IPS-20b (cell line): ENCODE measurements around the gene NAT10.

Source experiments
- H3K27ac ChIP-seq: one replicate; pipeline ENCODE4 v1.5.1; 2013; ENCODE audit warnings: low read length
- H3K27me3 ChIP-seq: 2 replicates; pipeline ENCODE4 v1.6.1; 2013; ENCODE audit warnings: mild to moderate bottlenecking, low read length, inconsistent platforms; ENCODE audit not compliant: insufficient read depth
- H3K36me3 ChIP-seq: 2 replicates; pipeline ENCODE4 v1.6.1; 2013; ENCODE audit warnings: low read depth, mild to moderate bottlenecking, inconsistent platforms, low read length, moderate library complexity; ENCODE audit not compliant: insufficient read depth
- H3K4me1 ChIP-seq: 2 replicates; pipeline ENCODE4 v1.6.1; 2013; ENCODE audit warnings: mild to moderate bottlenecking, control low read depth, inconsistent platforms, low read length, moderate library complexity; ENCODE audit not compliant: insufficient read depth
- H3K4me3 ChIP-seq: 2 replicates; pipeline ENCODE4 v1.5.1; 2013; ENCODE audit warnings: mild to moderate bottlenecking, low read length, inconsistent platforms
- H3K9ac ChIP-seq: 2 replicates; pipeline ENCODE4 v1.6.1; 2013; ENCODE audit warnings: low read depth, mild to moderate bottlenecking, inconsistent platforms, low read length, moderate library complexity
- H3K9me3 ChIP-seq: 2 replicates; pipeline ENCODE4 v1.6.1; 2013; ENCODE audit warnings: mild to moderate bottlenecking, low read depth, low read length, inconsistent platforms; ENCODE audit not compliant: insufficient read depth

Gene NAT10

GRCh38 chr11:34184505-34185015 is 79.1 kb downstream of the NAT10 start:
- Histone ChIP-seq H3K27me3 (no peaks in the 10 kb centered on the region), H3K9me3 (no peaks in the 10 kb centered on the region)

GRCh38 chr11:34185926-34186841 is 80.8 kb downstream of the NAT10 start:
- peaks cover 28% of the 10 kb centered on the region for H3K4me1 ChIP-seq
- peak overlapping the region; percentile 29; the same call in 1 of the 2 replicates for H3K4me3 ChIP-seq
- H3K36me3 ChIP-seq = no peaks in the 10 kb centered on the region
- peak overlapping the region; percentile 57; the same call in 1 of the 2 replicates for H3K9ac ChIP-seq
- no peaks in the 10 kb centered on the region for H3K9me3 ChIP-seq
- H3K27me3 ChIP-seq = no peaks in the 10 kb centered on the region
- no peak overlapping the region for H3K27ac ChIP-seq

More at GRCh38 chr11:34184505-34185015, 79.1 kb downstream of the NAT10 start:
- H3K4me1 ChIP-seq = peaks cover 28% of the 10 kb centered on the region
- H3K4me3 ChIP-seq = no peak overlapping the region
- no peaks in the 10 kb centered on the region for H3K36me3 ChIP-seq
- no peak overlapping the region for H3K27ac ChIP-seq
- H3K9ac ChIP-seq = no peak overlapping the region

- Histone ChIP-seq H3K36me3 (no peaks in the 10 kb centered on the region), H3K9me3 (no peaks in the 10 kb centered on the region), H3K27ac (no peak overlapping the region), H3K4me1 (peaks cover 31% of the 10 kb centered on the region), H3K27me3 (no peaks in the 10 kb centered on the region), H3K9ac (peak overlapping the region; percentile 27; the same call in 1 of the 2 replicates), H3K4me3 (no peak overlapping the region)
These were observed 82.8 kb downstream of the NAT10 start for GRCh38 chr11:34188181-34188580.

GRCh38 chr11:34189191-34189590 is 83.8 kb downstream of the NAT10 start:
- Histone ChIP-seq H3K4me3 (no peak overlapping the region), H3K9ac (no peak overlapping the region), H3K4me1 (peaks cover 34% of the 10 kb centered on the region), H3K36me3 (no peaks in the 10 kb centered on the region), H3K27me3 (no peaks in the 10 kb centered on the region), H3K9me3 (no peaks in the 10 kb centered on the region), H3K27ac (no peak overlapping the region)

- no peak overlapping the region for H3K4me3 ChIP-seq
- H3K9me3 ChIP-seq = no peaks in the 10 kb centered on the region
- no peaks in the 10 kb centered on the region for H3K27me3 ChIP-seq
- no peak overlapping the region for H3K27ac ChIP-seq
- H3K9ac ChIP-seq = no peak overlapping the region
- H3K4me1 ChIP-seq = peaks cover 39% of the 10 kb centered on the region
- no peaks in the 10 kb centered on the region for H3K36me3 ChIP-seq
These were observed 85.0 kb downstream of the NAT10 start for GRCh38 chr11:34190192-34191139.

GRCh38 chr11:34191578-34191977 is 86.1 kb downstream of the NAT10 start:
- Histone ChIP-seq H3K4me1 (peaks cover 31% of the 10 kb centered on the region), H3K9me3 (no peaks in the 10 kb centered on the region), H3K27ac (no peak overlapping the region), H3K36me3 (no peaks in the 10 kb centered on the region), H3K27me3 (no peaks in the 10 kb centered on the region), H3K4me3 (no peak overlapping the region), H3K9ac (no peak overlapping the region)

GRCh38 chr11:34192481-34193401 is 87.3 kb downstream of the NAT10 start:
- Histone ChIP-seq H3K9ac (no peak overlapping the region), H3K4me3 (no peak overlapping the region), H3K27me3 (no peaks in the 10 kb centered on the region), H3K36me3 (no peaks in the 10 kb centered on the region), H3K27ac (no peak overlapping the region), H3K9me3 (no peaks in the 10 kb centered on the region), H3K4me1 (peaks cover 25% of the 10 kb centered on the region)

GRCh38 chr11:34194576-34195335 is 89.3 kb downstream of the NAT10 start:
- Histone ChIP-seq H3K27me3 (no peaks in the 10 kb centered on the region), H3K27ac (no peak overlapping the region)

More at GRCh38 chr11:34194576-34195335, 89.3 kb downstream of the NAT10 start:
- Histone ChIP-seq H3K9ac (no peak overlapping the region), H3K9me3 (no peaks in the 10 kb centered on the region), H3K36me3 (no peaks in the 10 kb centered on the region), H3K4me1 (peaks cover 14% of the 10 kb centered on the region; the same call in 1 of the 2 replicates), H3K4me3 (no peak overlapping the region)
